Astrocyte of the spinal cord (primary cell): ENCODE results near the gene NRF1.

ENCODE experiments used
- DNase-seq: peaks from one replicate; pipeline ENCODE4 v3.0.0; 2011; ENCODE audit warnings: low read depth, low spot score
- H3K4me3 ChIP-seq: 2 replicates; pipeline ENCODE4 v1.5.1; 2011; ENCODE audit warnings: low read depth, mild to moderate bottlenecking, low read length, moderate library complexity
- CTCF ChIP-seq: IDR thresholded peaks from 2 replicates; pipeline ENCODE4 v1.5.1; 2012; ENCODE audit warnings: low read depth, mild to moderate bottlenecking, low read length, inconsistent platforms
- in situ Hi-C: cut with HindIII; loops from 2 replicates; pipeline ENCODE4 v1.10.0; 2017; ENCODE audit warnings: low sequenced_read_pairs

Gene NRF1

GRCh38 chr7:129750501-129750900, 139.0 kb downstream of the NRF1 start:
- TF ChIP-seq CTCF = no peak
- H3K4me3 ChIP-seq = no peak overlapping the region
- DNase-seq = no peak
- in situ Hi-C loops = no loop called here

- no peak for DNase-seq
- TF ChIP-seq CTCF = no peak
- H3K4me3 ChIP-seq = no peak overlapping the region
- in situ Hi-C loops = no loop called here
Measured at GRCh38 chr7:129751916-129752315, 140.4 kb downstream of the NRF1 start.

GRCh38 chr7:129752760-129753159, 141.2 kb downstream of the NRF1 start:
- TF ChIP-seq CTCF = no peak

GRCh38 chr7:129754406-129754805, 142.9 kb downstream of the NRF1 start:
- no peak overlapping the region for H3K4me3 ChIP-seq
- in situ Hi-C loops = no loop called here
- no peak for DNase-seq
- no peak for TF ChIP-seq CTCF

More at GRCh38 chr7:129752760-129753159, 141.2 kb downstream of the NRF1 start:
- no peak overlapping the region for H3K4me3 ChIP-seq
- DNase-seq = no peak
- in situ Hi-C loops = no loop called here

GRCh38 chr7:129757991-129758390, 146.5 kb downstream of the NRF1 start:
- in situ Hi-C loops = no loop called here
- TF ChIP-seq CTCF = no peak
- DNase-seq = no peak
- no peak overlapping the region for H3K4me3 ChIP-seq

- in situ Hi-C loops = no loop called here
- H3K4me3 ChIP-seq = no peak overlapping the region
- no peak for TF ChIP-seq CTCF
- DNase-seq = no peak
Measured at GRCh38 chr7:129762387-129762969, 151.0 kb downstream of the NRF1 start.
